HG03432 (cell line): ENCODE data around the gene MGAT3.

ENCODE experiments used
- ATAC-seq: cut with Tn5 transposase; IDR thresholded peaks from one replicate; pipeline ENCODE4 v1.9.1; 2021; ENCODE audit warnings: mild to moderate bottlenecking, moderate library complexity; ENCODE audit not compliant: unreplicated experiment

The MGAT3 gene

DNA sequence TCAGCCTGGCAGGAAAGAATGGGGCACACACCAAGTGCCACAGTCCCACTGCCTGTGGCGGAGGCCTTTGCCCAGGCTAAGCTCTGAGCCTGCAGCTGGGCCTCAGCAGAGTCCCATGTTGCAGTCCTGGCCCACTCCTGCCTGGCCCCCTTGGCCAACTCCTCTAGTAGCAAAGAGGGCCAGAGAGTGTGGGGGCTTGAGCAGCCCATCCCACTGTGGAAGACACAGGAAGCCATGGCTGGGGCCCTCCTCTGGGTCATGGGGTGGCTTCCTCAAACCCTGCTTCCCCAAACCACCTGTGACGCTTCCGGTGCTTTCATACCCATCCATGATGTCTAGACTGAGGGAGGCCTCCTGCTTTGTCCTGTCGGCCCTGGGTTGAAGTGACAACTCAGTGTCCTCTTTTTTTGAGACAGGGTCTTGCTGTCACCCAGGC, 69.9 kb downstream of the MGAT3 start:
- ATAC-seq, result no peak

DNA sequence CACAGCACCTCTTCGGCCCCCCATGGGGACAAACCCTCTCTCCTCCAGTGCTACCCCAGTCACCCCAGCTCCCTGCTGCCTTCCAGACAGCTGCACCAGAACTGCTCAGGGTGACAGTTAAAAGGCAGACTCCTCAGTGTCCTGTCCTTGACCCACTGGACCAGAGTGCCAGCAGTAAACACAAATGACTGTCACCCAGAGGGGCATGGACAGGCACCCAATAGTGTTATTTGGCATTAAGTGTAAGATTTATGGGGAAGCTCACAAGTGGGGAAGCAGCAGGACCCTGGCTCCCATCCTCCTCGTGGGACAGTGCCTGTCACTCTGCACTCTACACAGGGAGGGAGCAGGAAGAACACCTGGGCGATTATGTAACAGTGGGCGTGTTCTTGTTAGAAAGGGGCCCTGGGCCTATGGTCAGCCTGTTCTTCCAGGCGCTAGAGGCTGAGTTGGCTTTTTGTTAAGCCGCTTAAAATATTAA, 70.7 kb downstream of the MGAT3 start:
- no peak for ATAC-seq

DNA sequence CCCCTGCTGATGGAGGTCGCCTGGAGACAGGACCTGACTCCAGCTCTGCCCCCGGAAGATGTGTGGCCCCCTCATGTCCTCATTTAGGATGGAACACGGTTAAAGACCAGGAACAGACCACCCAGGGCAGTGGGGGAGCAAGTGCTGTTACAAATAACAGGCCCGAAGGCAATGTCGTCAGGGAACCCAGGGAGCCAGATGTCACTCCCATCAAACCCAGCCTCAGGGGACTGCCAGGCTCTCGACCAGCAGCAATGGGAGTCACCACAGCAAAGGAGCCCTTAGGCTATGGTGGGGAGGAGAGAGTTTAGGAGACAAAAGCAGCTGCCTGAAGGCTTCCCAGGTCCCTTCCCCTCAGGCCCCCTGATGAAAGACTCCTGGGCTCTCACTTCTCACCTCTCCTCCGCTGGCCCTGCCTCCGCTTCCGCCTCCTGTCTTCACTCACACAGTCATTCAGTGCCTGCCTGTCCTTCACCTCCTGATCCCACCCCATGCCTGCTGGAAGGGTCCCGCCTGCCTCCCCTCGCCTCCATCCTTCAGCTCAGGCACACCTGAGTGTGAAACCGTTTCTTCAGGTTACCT, 71.4 kb downstream of the MGAT3 start:
- no peak for ATAC-seq

DNA sequence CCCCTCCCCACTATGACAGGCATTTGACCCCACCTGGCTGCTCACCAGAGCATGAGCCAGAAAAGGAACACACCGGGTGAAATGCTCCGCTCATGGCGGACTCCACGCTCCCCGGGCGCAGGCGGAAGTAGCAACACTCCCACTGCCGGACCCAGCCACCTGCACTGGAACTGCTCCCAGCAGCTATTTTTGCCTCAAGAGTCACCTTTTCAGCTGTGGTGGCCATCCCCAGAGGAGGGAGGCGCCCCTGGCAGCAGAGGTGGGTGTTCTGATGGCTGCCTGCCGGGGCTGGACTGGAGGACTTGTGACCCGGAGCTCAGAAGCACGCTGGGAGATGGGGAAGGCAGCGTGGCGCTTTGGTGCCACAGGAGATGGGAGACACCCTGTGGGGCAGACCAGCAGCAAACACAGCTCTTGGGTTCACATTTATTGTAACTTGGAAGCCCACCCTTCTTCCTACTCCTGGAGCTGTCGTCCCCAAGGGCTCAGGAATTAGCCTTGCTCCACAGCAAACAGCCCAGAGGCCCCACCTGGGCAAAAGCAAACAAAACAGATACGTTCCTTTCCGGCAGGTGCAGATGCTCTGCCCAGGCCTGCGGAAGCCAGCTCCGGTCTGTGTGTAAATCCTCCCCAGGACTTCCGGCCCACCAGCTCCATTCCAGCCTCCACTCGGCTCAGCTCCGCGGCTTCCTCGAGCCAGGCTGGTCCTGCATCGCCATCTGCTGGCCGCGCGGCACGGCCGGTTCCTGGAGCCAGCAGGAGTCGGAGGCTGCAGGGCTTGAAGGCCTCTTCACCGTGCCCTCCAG, 72.1 kb downstream of the MGAT3 start:
- peak; percentile 31 for ATAC-seq

DNA sequence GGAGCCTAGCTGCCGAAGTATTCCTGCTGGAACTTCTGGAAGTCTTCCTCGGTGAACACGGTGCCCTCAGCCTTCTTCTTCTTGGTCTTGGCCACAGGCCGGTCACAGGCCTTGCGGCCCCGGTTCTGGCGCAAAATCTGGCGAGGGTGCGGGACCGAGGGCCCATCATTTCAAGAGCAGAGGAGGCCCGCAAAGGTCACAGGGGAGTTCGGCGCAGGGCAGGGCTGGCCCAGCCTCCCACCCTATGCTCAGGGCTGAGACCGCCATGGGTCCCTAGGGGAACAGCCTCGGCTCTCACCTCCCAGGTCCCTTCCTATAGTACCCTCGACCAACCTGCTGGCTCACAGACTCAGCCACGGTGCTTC, 72.7 kb downstream of the MGAT3 start:
- no peak for ATAC-seq

DNA sequence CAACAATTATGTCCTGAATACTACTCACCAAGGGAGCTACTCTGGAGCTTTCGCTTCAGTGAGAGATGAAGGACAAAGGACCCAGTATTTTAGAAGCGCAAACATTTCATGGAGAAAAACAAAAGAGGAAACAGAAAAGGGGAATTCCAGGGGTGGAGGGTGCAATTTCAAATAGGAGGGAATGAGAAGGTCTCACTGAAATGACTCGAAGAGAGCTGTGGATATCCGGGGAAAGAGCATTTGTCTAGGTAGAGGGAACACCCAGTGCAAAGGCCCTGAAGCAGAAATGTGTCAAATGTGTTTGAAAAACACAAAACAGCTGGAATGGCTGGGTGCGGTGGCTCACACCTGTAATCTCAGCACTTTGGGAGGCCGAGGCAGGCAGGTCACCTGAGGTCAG, 73.3 kb downstream of the MGAT3 start:
- no peak for ATAC-seq

DNA sequence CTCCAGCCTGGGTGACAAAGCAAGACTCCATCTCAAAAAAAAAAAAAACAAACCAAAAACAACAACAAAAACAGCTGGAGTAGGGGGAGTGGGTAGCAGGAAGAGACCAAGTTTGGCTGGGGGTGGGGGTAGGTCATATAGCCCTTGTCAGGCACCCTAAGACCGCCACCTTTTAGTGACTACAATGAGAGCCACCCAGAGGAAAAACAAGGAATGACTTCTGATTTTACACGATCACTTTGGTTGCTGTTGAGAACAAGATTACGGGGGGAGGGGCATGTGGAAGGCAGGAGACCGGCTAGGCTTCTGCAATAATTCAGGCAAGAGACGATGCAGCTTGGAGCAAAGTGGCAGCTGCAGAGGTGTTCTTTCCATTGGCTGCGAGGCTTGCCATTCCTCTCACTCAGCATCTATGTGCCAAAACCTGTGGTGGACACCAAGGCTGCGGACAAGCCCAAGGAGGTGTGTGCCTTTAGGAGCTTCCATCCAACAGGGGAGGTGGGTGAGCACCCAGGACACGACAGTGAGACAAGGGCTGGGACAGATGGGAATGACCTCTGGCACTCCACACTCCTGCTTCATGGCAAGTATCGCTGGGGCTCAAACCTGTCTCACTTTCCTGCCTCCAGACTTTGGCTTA, 74.0 kb downstream of the MGAT3 start:
- no peak for ATAC-seq

DNA sequence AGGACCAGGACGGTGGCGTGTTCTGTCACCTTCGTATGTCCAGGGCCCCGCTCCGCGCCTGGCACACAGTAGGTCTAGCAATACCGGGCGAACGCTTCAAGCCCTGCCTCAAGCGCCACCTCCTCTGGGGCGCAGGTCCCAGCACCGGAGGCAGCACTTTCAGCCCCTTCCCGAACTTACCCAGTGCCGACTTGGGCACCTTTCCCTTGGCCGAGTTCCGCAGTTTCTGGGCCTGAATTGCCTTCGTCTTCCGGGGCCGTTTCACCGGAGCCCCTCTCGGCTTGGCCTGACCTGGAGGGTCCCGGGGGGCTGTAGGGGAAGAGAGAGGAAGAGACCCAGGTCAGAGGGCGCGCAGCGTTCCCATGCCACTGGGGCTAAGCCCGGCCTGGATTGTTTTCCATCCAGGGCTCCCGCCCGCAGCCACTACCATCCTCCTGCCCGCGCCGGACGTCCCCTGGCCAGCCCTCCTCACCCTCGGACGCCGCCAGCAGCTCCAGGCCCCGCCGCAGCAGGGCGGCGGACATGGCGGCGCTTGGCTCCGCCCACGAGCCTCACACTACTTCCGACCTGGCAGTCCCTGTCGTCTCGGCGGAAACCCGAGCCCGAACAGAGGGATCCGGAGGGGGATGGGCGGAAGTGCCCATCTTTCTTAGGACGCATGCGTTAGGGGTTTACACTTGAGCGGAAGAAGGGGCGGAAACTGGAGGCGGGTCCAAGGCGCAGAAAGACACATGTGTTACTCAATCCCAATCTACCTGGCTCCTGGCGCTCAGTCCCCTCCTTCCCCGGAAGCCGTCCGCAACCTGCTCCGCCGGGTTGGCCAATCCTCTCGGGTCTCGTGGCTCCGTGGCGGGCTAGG, 75.6 kb downstream of the MGAT3 start, which contains the start of gene RPS19BP1:
Gene RPS19BP1 (minus strand): TSS at position 534 of the 859 bp plus-strand sequence. CDS start 10 bp downstream, at position 524.
- ATAC-seq, result peak; percentile 81

DNA sequence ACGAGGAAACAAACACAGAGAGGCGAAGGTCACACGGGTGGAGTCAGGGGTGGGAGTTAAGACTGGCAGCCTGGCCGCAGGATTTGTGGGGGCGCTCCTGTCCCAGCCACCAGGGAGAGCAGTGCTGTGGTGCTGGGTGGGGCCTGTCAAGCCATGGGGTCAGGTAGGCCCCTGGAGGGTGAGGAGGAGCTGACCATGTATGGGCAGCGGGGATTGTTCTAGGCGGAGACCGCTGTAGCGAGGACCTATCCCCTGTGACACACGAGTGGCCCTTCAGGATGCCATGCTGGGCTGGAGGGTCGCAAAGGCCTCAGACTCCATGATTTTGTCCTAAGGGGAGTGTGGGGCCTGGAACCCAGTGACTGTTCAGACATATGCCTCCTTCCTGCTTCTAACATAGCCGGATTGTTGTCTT, 77.3 kb downstream of the MGAT3 start:
- ATAC-seq, result no peak

DNA sequence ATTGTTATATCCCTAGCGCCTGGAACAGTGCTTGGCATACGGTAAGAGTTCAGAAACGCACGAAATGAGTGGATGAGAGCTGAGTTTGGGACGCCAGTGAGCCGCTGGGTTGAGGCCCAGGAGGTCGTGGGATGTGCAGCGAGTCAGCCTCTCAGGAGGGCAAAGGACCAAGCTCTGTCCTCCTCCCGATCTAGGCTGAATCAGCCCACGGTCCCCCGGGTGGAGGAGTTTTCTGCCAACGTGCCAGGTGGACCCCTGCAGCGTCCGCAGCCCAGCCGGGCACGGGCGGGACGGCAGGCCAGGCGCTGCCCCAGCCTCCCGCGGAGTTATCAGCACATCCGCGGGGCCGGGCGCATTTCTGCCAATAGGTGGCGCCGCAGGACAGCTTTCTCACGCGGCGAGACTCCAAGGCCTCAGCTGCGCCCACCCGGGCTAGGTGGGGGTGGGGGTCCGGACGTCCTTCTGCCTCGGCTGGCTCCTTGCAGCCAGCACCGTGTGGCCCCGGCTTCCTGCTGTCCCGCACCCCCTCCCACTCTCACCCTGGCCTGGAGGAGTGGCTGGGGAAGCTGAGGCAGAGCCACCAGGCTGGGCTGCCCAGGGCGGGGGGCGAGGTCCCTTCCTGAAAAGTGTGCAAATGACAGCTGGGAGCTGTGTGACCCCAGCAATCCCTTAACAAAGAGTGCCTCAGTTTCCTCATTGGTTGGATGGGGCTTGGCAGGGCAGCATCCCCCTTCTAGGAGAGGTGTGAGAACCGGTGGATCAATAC, 78.0 kb downstream of the MGAT3 start:
- no peak for ATAC-seq

DNA sequence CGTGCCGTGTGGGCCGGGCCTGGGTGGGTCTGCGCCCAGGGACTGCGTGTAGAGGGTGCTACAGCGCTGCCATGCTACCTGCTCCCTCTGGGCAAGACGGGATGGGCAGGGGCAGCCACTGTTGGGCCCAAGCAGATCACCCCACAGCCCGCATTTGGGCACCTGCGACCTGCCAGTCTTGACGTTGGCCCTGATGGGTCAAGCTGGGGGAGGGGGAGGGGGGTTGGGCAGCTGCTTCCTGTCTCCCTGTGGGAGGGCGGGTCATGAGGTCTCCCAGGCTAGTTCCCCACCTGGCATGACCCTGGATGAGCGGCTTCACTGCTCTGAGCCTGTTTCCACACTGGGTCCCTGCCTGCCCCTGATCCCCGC, 78.5 kb downstream of the MGAT3 start:
- no peak for ATAC-seq

DNA sequence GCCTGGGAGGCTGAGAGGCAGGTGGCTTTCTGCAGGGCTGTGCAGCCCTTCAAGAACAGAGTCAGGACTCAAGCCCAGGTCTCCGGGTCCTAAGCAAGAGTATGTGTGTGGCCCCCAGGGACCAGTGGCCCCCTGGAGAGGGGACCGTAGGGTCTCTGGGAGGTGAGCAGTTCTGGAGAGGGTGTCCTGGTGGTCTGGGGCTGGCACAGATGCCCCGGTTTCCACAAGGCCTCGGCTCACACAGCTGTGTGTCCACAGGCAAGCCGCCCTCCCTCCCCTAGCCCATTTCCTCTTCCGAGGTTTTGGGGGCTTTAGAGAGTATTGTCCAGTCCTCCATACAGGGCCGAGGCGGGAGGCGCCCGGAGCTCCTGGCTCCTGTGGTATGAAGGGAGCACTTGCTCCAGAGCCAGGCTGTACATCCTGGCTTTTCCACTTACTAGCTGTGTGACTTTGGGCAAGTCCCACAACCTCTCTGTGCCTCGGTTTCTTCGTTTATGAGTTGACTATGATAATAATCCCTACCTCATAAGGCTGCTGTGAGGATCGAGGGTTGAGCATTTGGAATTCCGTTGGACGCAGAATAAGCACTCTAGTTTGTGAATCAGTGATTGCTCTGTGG, 79.1 kb downstream of the MGAT3 start:
- ATAC-seq, result no peak

DNA sequence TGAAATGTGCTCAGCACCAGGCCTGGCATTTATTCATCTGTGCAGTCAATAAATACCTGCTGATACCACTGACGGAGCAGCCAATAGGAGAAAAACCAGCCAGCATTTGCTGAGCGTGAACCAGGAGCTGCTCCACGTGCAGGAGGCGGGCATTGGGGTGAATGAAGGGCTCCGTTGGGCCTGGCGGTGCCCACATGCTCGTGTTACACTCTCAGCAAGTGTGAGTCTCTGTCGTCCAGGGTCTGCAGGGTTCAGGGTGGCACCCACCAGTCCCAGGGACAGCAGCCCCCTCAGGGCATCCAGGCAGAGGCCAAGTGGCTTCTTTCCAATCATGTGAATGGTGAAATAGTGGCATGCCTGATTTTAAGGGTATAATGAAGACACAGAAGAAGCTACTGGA, 79.9 kb downstream of the MGAT3 start:
- ATAC-seq, result no peak

DNA sequence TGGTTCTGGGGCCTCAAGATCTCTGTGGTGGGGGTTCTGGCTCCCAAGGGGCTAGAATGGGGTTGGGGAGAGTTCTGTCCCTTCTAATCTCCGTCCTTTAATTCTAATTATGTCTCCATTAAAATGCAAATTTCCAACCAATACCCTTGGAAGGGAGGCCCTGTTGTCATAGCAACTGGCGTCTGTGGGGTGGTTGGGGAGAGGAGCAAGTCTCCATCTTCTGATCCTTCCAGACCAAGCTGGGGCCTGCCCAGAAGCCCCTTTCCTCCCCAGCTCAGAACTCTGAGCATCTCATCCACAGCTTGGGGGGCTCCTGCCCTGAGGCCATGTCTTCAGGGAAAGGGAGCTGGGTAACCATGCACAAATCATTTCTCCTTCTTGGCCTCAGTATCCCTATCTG, 81.2 kb downstream of the MGAT3 start:
- ATAC-seq, result no peak
